NCI-H2081 treated with DMSO at 0.1 percent for 48 hours (cell line): ENCODE measurements around the gene MYH7B.

ENCODE experiments used
- DNase-seq: peaks from one replicate; lab custom pipeline; 2025; lab: John Stamatoyannopoulos, UW

Gene MYH7B

DNA sequence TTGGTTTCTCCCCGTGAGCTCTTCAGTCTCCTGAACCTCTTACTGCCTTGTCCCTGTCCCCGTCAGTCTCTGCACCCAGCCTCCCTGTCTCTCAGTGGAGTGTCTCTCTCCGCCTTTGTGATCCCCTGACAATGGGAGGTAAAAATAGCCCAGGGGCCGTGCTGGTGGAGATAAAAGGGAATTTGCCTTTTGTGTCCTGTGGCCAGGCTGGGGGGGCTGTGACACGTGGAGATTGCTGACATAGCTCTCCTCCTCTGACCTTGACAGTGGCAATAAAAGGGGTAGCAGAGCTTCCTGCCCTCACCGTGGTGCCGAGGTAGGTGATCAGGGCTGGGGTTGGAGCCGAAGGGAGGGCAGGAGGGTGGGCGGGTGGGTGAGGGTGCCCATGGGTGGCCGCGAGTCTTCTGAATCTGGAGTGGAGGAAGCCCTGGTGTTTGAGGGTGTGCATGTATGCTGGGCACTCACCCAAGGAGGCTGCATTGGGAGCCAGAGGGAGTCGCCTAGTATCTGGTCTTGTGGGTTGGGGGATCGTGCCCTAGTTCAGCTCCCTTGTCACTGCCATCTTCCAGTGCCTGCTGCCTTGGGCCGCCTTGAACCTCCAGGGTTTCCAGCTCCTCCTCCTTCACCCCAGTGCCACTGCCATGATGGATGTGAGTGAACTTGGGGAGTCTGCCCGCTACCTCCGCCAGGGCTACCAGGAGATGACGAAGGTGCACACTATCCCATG lies 21.9 kb downstream of the MYH7B start:
- no peak for DNase-seq

DNA sequence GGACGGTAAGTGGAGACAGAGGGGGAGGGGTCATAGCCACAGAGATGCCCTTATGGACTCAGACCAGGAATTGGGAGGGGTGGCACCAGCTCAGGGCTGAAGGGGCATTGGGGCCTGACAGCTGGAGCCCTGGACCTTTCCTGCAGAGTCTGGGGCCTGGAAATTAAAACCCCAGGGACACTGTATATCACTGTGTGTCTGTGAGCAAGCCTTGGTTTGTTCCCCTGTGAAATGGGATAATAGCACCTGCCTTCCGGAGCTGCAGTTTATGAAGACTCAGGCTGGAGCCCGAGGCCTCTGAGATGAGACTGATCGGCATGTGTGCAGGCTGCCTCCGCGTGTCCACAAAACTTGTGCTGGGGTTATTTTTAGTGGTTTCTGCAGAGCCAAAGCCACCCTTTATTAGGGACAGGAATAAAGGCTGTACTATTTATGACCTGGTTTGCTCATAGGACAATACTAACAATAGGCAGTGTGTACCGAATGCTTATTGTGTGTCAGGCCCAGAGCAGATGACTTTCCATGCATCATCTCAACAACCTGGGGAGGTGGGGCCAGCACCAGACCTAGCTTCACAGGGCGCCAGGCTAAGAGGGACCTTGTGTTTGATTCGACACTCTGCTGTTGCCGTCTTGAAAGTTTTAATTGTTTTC lies 22.6 kb downstream of the MYH7B start:
- no peak for DNase-seq

DNA sequence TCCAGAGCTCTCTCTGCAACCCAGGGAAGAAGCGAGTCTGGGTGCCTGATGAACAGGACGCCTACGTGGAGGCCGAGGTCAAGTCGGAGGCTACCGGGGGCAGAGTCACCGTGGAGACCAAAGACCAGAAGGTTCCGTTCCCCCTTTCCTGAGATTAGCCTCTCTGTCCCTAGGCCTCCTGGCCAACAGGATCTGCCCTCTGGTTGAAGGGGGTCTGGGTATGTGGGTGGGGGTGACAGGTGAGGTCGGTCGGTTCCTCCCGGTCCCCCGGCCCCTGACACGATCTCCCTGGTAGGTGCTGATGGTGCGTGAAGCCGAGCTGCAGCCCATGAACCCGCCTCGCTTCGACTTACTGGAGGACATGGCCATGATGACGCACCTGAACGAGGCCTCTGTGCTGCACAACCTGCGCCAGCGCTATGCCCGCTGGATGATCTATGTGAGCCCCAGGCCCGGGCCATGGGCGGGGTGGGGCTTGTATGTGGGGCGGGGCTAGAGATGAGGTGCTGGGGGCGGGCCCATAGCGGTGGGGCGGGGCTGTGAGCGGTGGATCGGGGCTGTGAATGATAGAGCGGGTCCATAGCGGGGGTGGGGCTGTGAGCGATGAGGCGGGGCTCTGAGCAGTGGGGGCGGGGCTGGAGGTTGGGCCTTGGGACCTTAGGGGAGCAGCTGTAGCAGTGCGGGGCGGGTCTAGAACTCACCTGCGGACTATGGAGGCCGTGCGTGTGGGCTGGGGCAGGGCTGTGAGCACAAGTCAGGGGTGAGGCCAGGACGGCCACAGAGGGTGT lies 23.9 kb downstream of the MYH7B start:
- DNase-seq: no peak

DNA sequence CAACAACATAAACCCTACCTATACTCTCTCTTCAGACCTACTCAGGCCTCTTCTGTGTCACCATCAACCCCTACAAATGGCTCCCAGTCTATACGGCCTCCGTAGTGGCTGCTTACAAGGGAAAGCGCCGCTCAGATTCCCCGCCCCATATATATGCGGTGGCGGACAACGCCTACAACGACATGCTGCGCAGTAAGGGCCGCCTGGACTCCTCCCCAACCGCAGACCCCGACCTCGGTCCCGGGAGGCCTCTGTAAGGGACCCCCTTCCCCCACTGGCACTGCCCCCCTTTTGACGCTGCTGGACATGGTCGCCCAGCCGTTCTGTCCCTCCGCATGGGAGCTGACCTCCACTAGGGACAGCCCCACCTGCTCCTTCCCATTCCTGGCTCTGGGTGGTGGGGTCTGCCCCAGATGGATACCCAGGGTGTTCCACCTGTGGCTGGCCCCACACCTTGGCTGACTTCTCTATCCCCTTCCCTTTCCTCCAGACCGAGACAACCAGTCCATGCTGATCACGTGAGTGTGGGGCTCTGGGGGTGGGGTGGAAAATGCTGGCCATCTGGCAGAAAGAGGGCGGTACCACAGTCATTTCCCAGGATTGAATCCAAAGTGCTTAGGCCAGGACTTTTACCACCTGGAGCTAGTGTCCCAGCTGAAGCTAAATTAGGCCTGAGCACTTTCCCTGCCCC lies 25.0 kb downstream of the MYH7B start:
- DNase-seq: no peak

DNA sequence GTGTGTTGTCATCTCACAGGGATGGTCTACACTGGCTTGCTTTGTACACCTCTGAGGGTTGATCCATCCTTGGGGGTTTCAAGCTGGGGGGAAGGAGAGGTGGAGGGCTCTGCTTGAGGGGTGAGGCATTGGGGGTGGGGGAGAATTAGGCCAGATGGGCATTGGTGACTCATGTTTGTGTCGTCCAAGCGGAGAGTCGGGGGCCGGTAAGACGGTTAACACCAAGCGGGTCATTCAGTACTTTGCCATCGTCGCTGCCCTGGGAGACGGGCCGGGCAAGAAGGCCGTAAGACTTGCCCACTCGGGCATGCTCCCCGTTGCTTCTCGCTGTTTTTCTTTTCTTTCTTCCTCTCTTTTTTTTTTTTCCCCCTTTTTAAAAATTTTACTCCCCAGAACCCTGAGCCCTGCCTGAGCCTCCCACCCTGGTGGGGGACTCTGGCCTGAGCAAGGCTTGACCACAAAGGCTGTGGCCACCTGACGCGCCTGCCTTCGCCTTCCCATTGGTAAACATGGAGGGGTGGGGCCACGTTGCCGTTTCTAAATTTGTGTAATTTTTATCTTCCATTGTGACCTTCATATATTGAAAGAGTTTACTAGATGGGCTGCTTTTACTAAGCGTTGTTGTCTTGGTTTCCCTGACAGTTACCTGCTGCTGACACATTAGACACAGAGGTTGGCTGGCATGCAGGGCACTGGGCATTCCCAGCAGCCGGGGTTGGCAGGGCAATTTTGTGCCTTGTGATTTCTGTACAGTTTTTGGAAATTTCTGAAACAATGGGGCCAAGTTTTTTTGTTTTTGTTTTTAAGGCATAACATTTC lies 26.8 kb downstream of the MYH7B start:
- DNase-seq: no peak

DNA sequence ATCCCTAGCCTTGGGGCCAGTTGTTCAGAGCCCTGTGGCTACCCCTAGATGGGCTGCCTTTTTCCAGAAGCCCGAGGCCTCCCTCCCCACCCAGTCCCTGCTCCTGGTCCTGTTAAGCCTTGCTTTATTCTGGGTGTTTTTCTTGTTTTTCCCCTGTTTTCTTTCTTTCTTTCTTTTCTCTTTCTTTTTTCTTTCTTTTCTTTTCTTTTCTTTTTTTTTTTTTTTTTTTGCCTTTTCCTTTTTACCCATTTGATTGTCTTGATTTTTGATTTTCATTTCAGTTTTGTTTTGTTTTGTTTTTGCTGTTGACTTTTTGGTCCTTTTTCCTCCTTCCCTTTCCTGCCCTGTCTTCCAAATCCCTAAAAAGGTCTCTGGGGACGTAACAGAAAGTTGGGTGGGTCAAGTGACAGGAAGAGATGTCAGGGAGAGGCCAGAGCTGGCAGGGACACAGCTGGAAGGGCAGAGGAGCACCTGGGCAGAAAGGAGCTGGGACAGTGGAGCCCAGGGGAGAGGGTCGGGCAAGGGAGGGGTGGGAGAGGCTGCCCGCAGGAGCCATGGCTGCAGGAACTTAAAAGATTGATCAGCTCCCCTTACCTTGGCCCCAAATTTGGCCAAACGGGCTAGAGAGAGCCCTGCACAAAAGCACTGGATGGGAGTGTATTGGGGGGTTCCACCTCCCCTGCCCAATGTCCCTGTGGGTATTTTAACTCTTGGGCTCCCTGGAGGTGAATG lies 27.6 kb downstream of the MYH7B start:
- no peak for DNase-seq

DNA sequence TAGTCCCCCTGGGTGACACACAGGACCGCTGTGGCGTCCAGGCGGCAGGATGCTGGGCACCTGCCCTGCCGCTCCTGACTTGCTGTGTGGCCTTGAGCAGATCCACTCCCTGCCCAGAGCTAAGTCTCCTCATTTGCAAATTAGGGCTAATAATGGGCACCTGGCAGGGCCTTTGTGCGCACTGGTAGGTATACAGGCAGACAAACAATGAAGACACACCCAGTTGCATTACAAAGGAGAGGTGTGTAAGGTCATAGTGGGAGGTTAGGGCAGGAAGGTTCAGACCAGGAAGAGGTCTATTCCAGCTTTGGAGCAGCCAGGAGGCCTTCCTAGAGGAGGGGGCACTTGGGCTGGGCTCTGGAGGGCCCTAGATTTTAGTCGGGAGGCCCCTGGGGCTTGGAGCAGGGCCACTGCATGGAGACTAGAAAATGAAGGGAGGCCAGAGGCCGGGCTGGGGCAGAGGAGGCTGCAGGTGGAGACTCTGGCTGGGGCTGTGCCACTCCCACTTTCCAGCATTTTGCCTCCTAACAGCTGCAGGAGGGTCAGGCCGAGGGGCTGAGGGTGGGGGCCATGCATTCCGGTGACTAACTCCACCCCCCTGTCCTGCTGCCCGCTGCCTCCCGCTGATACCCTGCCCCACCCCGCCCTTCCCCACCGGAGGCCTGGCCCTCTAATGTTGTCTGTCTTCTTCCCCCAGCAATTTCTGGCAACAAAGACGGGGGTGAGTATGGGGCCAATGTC lies 28.5 kb downstream of the MYH7B start:
- DNase-seq: no peak

DNA sequence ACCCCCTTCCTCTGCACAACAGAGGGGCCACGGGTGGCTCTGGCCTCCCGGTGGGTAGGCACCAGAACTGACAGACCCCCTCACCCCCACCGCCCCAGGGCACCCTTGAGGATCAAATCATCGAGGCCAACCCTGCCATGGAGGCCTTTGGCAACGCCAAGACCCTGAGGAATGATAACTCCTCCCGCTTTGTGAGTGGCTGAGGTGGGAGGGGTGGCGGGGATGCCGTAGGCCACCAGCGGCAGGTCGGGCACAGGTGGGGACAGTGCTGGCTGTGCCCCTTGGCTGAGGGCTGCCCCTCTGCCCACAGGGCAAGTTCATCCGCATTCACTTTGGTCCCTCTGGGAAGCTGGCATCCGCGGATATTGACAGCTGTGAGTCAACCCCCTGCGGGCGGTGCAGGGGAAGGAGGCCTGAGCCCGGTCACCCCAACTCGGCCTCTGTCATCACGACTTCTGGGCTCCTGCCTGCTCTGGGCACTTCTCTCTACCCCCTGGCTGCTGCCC lies 29.1 kb downstream of the MYH7B start:
- no peak for DNase-seq

DNA sequence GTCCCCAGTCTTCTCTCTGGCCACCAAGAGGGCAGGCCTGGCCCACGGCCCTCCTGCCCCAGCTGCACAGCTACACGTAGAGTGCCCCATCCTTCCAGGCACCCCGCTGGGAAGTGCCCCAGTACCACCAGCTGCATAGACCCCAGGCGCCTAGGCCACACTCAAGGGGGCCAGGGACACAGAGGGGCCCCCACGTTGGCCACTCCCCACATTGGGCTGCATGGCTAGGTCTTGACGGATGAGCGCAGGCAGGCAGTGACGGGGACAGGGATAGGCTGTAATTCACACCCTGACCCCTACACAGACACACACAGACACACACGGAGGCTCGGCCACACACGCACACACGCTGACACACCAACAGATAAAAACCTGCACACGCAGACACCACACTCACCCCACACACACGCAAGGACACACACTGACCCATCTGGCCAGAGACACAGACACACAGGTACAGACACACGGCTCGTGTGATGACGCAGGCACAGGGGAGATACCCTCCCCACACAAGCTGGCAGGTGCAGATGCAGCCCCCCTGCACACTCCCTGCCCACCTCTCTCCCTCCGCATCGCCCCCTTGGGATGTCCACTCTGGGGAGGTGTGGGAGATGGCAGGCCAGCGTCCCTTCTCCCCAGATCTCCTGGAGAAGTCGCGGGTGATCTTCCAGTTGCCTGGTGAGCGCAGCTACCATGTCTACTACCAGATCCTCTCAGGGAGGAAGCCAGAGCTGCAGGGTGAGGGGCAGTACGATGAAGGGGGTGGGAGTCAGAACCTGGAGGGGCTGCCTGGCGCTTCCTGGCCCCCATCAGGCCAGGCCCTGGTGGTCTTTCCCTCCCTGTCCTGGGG lies 30.0 kb downstream of the MYH7B start:
- DNase-seq: no peak

DNA sequence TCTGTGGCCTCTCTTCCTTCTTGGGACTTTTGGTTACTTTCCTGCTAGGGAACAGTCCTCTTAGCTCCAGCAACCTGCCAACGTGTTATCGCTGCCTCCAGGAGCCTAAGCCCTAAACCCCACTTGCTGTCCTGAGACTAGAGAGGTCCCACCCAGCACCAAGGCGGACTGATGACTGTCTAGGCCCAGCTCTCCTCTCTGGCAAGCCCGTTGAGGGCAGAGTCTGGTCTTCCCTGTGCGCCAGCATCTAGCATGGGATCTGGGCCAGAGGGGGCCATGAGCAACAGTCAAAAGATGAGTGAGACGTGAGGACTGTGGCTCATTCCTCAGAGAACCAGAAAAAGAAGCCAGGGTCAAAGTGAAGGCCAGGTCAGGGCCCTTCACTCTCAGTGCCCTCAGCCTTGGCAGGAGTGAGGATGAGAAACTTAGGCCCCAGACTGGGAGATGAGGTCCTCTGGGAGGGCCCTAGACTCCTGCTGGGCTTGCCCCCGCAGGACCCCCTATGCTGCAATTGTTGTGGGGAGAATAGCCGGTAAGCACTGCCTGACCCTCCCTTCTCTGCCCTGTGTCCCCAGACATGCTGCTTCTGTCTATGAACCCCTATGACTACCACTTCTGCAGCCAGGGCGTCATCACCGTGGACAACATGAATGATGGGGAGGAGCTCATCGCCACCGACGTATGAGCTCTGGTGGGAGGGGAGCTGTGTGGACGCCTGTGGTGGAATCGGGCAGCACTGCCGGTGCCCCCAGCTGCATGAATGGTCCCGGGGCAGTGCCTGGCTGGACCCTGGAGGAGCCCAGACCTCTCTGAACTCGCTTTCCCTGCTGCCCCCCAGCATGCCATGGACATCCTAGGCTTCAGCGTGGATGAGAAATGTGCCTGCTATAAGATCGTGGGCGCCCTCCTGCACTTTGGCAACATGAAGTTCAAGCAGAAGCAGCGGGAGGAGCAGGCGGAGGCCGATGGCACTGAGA lies 30.9 kb downstream of the MYH7B start:
- DNase-seq: no peak

DNA sequence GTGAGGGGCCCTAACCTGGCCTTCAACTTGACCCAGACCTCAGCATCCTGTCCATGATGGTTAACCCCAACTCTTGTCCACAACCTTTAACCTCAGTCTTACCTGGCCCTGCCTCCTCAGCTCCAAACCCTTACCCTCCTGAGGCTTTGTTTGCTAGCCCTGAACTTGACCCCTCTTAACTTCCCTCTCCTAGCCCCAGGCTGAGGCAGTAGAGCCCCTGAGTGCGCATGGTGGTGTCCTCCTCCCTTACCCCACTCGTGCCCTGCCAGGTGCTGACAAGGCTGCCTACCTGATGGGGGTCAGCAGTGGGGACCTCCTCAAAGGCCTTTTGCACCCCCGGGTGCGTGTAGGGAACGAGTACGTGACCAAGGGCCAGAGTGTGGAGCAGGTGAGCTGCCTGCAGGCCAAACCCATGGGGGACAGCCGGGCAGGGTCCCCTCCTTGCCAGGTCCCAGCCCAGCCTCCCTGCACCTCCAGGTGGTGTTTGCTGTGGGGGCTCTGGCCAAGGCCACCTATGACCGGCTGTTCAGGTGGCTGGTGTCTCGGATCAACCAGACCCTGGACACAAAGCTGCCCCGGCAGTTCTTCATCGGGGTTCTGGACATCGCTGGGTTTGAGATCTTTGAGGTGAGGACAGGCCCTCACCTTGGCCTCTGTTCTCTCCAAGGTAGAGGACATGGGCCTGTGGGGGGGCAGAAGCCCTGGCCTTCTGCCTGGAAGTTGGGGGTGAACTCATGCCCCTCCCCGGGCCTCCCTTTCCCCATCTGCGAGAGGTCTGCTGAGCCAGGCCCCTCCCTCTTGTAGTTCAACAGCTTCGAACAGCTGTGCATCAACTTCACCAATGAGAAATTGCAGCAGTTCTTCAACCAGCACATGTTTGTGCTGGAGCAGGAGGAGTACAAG lies 31.9 kb downstream of the MYH7B start:
- DNase-seq: no peak

DNA sequence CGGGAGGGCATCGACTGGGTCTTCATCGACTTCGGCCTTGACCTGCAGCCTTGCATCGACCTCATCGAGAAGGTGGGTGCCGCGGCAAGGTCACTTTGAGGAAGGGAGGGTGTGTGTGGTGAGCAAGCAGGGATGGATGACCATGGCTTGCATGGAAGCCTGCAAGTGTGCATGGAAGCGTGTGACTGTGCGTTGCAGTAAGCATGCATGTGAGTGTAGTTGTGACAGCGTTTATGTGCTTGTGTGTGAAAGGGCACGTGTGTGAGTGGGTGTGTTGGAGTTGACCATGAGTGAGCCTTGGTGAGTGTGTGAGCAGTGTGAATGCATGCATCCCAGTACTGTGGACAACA lies 32.5 kb downstream of the MYH7B start:
- no peak for DNase-seq

DNA sequence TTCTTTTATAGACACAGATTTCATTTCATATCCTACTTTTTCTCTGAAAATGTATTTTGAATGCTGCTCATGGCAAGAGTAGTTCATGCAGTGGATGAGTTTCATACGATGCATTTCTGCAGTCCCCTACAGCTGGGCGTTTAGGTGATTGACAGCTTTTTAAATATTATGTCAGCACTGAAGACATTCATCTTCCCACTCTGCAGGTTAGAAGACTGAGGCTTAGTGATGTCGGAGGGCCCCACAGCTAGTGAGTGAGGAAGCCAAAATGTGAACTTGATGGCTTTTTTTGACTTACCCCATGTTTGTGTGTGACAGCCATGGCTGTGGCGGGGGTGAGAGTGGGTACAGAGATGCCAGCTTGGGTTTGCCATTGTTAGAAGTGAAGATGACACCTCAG lies 33.5 kb downstream of the MYH7B start:
- no peak for DNase-seq

DNA sequence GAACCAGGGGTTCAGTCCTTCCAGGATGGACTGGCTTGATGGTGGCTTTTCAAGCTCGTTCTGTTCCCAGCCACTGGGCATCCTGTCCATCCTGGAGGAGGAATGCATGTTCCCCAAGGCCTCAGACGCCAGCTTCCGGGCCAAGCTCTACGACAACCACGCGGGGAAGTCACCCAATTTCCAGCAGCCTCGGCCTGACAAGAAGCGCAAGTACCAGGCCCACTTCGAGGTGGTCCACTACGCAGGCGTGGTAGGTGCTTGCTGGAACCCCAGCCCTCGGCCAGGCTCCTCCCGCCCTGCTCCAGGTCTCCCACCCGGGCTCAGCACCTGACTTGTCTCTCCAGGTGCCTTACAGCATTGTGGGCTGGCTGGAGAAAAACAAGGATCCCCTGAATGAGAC lies 34.0 kb downstream of the MYH7B start:
- DNase-seq: no peak

DNA sequence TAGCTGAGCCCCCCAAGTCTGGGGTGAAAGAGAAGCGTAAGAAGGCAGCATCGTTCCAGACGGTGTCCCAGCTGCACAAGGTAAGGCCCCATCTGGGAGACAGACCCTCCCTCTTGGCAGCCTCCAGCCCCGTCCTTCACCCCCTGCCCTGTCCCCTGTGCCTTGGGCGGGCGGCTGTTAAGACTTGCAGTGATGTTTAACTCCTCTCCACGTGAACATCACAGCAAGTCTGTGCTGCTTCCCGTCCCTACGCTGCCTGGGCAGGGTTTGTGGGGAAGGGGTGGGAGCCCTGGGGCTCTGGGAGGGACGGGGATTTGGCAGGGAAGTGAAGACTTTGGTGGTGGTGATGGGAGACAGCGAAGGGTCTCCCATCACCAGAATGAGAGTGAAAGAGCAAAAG lies 34.6 kb downstream of the MYH7B start:
- no peak for DNase-seq

DNA sequence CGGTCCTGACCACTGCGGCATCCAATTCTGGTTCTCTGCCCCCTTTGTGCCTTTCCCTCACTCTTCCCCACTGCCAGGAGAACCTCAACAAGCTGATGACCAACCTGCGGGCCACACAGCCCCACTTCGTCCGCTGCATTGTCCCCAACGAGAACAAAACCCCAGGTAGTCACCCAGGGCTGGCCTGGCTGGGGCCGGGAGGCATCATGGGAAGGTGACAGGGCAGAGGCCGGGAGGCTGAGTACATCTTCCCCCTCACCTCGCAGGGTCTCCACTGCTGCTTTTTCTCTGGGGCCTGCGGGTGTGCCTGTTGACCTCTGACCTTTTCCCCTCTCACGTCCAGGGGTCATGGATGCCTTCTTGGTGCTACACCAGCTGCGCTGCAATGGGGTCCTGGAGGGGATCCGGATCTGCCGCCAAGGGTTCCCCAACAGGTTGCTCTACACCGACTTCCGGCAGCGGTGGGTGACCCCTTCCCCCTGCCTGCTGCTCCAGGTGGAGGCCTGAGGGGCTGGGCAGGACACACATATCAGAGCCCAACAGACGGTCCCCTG lies 35.1 kb downstream of the MYH7B start:
- no peak for DNase-seq
